GM21529 (cell line): Measurements from ENCODE around the gene LGALS9.
A peak's percentile ranks its signal among the peaks of the same experiment; 100 is the strongest.
"Not testable (repeated sequence)": the region's sequence is repeated elsewhere in the genome, so short reads cannot be mapped to it uniquely, and the experiment has no call there.

ENCODE experiments used
- ATAC-seq: cut with Tn5 transposase; IDR thresholded peaks from one replicate; pipeline ENCODE4 v1.9.1; 2021; ENCODE audit not compliant: unreplicated experiment

LGALS9 gene

DNA sequence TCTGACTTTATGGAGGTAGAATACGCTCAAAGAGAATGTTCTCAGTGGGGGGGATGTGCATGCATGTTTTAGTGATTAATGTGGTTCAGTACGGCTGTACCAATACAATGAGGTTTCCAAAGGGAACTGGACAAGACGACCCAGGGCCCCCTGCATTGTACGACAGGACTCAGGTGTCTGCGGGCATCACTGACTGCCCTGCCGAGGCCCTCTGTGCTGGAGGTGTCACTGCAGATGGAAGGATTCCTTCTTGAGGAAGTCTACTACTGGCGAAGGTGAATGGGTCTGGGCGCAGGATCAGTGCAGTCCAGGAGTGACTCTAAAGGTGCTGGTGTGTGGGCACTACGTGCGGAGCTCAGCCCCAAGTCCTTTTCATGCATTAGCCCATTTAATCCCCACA is 3.5 kb upstream of the LGALS9 start:
- ATAC-seq = no peak

DNA sequence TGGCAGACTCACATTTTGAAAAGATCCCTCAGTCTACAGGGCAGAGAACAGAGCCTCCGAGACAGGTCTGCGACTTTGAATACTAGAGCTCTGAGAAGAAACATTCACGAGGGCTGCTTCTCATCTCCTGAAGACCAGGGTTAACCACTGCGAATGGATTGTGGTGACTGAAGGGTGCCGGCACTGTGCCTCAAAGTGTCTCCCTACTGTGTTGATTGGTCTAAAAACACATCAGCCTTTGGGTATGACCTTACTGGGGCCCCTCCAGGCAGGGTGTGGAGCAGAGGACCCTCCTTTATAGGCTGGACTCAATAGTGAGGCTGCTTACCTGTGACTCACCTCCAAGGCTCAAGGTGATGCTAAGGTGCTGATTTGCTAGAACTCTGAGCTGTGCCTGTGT is 2.6 kb upstream of the LGALS9 start:
- ATAC-seq = no peak

DNA sequence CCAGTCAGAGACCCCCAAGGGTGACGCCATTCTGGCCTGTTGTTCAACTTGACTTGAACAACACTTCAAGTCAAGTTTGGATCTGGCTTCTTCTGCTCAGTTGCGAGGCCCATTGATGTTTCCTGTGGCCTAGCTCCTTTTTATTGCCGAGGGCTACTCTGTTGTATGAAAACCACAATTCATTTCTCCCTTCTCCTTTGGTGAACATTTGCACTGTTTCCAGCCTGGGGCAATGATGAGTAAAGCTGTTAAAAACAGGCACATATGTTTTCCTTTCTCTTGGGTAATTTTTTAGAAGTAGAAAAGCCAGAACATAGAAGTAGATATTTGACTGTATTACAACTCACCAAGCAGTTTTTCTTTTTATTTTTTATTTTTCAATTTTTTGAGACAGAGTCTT is 1.7 kb upstream of the LGALS9 start:
- ATAC-seq = not testable (repeated sequence)

DNA sequence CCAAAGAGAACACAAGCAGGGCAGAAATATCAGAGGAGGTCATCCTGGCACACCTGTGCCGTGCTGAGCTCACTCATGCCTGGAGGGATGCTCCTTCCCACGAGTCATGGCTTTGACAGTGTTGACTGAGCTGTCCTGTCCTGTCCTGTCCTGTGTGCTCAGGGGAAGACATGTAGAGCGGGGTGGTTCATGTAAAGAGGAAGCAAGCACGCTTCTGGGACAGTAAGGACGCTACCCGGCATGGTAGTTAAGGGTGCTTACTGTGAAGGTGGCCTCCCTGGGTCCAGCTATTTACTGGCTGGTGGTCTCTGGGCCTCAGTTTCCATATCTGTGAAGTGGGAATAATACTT is 398 bp downstream of the LGALS9 start:
- ATAC-seq = peak; percentile 39

DNA sequence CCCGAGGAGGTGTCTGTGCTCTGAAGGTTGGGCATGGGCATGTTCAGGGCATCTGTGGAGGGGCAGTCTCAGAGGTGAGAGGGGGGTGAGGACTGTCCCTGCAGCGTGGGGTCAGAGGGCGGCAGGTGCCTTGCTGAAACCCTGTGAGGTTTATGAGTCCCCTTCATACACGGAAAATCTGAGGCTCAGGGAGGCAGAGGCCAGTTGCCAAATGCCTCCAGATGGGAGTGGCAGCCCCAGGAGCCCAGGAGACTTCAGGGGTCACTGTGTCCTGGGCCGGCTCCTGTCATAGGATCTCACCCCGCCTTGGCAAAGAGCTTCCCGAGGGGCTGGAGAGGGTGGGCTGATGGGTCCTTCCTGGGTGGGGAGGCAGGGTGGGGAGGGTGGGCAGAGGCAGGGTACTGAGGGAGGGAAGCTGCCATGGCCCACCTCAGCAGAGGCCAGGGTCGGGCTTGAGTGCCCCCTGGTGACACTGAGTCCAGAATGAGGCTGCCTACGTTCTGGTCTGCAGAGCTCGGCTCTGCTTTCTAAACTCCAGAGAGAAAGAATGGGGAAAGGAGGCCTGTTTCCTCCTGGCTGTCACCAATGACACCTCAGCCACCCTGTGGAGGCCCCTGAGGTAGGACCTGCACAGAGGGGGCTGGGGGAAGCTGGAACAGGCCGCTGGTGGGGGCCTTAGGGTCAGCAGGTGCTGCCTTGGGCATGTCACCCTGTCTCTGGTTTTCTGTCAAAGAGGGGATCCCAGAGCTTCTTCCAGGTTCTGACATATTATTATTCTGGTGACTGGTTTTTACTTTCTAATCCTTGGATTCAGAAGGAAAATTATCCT is 1.1 kb downstream of the LGALS9 start:
- no peak for ATAC-seq

DNA sequence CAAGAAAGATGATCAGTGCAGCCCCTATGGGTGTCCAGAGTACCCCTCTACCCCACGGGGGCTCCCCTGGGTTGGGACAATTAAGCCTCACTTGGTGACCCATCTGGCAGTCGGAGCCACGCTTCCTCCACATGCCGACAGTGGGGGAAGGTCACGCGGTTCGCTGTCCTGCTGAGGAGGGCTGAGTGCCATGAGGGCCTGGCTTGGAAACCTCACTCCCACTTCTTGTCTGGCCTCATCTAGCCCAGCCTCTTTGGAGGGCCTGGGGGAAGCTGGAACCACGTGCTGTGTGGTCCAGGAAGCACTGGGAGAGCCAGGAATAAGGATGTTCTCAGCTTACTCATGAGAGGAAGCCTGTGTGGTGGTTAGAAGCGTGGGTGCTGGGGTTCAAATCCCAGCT is 1.8 kb downstream of the LGALS9 start:
- not testable (repeated sequence) for ATAC-seq

DNA sequence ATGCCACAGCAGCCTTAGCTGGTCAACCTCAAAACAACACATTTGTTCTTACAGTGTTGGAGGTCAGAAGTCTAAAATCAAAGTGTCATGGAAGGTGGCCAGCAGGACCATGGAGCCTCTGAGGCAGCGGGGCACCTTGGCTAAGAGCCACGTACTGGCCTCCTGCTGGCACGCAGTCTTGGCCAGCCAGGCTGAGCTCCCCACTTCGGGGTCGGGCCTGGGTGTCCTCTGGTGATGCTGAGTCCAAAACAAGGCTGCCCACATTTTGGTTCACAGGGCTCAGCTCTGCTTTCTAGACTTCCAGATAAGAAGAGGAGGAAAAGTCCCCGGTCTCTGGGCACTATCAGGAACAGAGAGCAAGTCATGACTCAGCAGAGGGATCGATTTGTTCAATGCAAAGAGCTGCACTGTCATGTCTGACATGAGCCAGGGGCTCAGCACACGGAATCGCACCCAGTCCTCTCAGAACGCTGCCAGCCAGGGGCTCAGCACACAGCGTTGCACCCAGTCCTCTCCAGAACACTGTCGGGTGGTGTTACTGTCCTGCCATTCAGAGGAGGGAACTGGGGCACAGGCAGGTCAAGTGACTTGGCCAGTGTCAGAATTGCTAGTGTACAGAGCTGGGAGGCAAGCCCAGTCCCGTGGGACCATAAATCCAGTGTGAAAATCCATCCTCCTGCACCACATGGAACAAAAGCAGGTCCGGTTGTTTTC is 2.5 kb downstream of the LGALS9 start:
- no peak for ATAC-seq

DNA sequence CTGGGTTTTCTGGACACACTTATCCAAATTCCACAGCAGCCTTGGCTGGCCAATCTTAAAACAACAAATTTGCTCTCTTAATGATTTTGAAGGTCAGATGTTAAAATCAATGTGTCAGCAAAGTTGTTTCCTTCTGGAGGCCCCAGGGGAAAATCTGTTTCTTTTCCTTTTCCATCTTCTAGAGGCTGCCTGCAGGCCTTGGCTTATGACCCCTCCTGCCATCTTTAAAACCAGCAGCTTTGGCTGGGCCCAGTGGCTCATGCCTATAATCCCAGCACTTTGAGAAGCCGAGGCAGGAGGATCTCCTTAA is 3.0 kb downstream of the LGALS9 start:
- ATAC-seq = no peak

DNA sequence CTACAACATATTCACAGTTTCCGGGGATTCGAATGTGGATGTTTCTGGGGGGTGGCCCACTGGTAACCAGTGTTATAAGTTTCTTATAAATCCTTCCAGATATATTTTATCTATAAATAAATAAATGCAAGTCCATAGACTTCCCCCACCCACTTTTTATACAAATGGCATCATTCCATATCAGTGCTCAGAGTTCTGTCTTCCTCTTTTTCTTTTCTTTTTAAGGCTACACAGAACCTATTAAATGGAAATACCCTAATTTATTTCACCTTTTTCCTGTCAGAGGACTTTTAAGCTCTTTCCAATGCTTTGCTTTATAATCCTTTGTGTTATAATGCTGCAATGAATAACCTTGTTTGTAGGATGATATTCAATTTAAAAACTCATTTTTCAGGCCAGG is 3.8 kb downstream of the LGALS9 start:
- no peak for ATAC-seq

DNA sequence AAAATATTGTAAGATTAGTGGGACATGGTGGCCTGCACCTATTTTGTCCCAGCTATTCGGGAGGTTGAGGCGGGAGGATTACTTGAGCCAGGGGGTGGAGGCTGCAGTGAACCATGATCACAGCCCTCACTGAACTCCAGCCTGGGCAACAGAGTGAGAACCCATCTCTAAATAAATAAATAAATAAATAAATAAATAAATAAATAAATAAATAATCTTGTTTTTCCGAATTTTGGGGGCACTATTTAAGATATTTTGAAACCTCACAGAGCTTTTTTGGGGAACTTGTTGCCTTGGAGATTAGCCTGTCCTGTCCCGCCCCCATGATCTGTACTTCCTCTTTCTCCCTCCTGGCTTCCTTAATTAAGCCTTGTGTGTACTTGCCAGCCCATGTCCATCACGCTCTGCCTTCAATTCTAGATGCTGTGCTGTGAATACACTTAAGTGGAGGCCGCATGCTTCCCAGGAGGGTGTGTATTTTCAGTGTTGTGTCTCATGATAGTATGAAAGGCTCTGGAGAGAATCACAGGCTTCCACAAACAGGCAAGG is 4.4 kb downstream of the LGALS9 start:
- ATAC-seq = peak; percentile 39

DNA sequence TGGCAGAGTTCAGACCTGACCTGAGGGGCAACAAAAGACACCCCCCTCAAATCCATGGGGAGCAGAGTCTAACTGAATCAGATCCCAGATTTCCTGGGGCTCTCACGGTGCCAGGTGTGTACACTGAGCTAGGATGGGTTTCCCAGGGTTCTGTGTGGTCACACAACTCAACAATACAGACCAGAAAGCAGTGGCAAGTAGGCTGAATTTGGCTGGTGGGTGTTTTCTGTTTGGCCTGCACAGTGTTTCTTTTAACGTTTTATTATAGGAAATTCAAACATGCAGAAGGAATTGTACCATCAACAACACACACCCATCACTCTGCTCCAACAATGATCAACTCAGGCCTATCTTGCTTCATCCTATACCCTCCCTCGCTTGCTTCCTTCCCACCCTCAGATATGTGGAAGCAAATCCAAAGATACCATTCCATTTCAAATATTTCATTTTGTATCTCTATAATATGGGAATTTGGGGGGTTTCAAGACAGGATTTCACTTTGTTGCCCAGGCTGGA is 5.1 kb downstream of the LGALS9 start:
- ATAC-seq = not testable (repeated sequence)

DNA sequence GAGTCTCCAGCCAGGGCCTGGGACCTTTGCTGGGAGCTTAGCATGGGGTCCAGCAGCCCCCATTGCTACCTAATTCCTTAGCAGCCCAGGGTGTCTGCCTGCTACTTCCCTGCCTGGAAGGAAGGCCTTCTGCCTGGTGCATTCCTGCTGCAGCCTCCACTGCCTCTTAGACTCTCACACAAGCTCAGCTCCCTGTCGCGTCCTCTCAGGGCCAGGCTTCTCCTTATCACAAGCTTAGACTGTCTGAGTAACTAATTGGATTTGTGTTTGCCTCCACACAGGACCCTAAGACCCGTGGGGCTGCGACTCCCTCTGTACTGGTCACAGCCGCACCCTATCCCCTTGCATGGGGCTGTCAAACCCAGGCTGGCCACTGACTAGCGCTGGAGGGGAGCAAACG is 6.8 kb downstream of the LGALS9 start:
- ATAC-seq = not testable (repeated sequence)

DNA sequence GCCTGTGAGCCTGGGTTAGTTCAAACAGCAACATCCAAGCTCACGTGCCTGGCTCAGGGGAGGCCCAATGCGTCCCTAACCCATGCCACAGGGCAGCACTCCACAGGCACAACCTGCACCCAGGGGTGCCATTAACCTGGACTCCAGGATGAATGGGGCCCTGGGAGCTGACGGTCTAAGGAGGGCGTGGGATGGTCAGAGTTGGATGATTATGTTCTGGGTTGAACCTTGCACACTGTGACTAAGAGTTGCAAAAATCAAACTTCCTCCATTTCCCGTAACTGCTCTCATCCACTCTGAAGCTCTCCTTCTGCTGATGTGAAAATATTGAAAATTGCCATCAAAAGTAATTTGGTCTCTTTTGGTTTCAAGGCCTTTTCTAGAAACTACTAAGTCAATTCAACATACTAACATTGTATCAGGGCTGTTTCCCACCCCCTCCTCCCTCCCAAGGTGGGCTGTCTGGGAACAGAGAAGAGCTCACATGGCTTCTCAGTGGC is 7.5 kb downstream of the LGALS9 start:
- ATAC-seq = not testable (repeated sequence)

DNA sequence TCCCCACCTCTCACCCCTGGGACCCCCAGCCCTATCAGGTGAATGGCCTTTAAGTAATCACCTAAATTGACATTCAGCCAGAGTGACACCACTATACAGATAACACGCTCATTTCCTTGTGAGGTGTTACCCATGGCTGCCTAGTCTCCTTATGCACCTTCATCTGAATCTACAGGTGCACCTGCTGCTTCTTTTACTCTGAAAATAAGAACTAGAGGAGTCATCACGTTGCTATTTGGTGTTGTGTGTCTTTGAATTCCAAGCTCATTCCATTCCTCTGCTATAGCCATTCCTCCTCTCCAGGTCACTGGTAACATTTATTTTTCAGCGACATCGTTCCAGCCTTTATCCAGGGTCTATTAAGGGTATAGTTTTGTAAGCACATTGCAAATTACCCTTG is 9.8 kb downstream of the LGALS9 start:
- no peak for ATAC-seq

DNA sequence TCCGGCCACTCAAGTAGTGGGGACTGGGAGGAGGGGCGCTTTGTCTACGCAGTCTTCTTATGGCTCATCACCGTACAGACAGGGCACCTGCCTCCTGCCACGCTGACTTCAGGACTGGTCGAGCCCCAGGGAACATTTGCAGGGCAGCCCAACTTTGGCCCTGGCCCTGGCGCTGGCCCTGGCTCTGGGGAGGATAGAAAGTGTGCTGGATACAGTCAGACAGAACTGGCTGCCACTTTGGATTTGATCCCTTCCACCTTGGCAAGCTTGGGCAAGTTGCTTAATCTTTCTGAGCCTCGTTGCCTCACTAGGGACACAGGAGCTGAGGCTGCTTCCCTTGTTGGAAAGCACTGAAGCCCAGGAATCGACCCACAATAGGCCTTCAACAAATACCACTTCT is 13.6 kb downstream of the LGALS9 start:
- no peak for ATAC-seq

DNA sequence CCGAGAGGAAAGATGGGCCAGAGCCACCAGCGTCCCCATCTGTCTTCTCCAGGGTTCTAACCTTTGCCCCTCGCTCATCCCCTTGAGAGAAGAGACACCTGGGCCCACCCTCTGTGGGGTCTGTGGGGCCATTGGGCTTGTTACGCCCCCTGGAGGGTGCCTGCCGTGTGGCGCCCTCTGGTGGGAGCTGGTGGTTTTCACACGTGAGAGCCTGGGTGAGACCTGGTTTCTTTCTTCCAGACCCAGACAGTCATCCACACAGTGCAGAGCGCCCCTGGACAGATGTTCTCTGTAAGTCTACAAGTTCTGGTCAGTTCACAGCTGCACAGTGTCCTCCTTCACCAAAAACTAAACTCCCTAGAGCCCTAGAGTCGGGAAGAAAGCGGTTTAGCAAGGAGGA is 14.6 kb downstream of the LGALS9 start:
- not testable (repeated sequence) for ATAC-seq

DNA sequence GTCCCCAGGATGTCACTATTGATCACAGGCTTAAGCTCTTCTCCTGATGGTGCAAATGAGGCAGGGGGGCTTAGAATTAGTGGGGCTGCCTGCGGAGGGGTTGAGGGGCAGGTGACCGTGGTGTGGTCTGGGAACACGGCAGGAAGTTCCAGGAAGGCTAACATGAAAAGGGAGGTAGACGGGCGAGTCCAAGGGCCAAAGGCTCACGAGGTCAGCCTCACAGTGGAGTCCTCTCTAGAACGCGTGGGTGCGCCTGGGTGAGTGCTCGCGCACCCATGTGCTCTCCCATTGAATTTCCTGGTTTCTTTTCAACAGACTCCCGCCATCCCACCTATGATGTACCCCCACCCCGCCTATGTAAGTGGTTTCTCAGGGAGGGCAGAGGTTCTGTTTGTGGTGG is 15.2 kb downstream of the LGALS9 start:
- ATAC-seq = no peak

DNA sequence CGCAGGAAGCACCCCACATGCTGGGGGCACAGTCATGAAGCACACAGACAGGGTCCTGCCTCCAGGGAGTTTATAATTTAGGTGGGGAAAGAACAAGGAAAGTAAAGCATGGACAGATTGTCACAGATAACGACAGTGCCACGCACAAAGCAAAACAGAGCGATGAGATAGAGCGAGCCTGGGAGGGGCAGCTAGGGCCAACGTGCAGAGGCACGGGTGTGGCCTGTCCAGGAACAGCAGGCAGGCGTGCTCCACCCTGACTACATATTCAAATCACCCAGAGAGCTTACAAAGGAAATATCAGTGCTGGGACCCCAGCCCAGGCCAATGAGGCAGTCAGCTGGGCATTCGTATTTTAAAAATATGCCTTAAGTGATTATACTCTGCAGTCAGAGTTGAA is 16.8 kb downstream of the LGALS9 start:
- ATAC-seq = no peak

DNA sequence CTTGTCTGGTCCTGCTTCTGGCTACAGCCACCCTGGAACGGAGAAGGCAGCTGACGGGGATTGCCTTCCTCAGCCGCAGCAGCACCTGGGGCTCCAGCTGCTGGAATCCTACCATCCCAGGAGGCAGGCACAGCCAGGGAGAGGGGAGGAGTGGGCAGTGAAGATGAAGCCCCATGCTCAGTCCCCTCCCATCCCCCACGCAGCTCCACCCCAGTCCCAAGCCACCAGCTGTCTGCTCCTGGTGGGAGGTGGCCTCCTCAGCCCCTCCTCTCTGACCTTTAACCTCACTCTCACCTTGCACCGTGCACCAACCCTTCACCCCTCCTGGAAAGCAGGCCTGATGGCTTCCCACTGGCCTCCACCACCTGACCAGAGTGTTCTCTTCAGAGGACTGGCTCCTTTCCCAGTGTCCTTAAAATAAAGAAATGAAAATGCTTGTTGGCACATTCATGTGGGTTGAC is 18.2 kb downstream of the LGALS9 start:
- not testable (repeated sequence) for ATAC-seq

DNA sequence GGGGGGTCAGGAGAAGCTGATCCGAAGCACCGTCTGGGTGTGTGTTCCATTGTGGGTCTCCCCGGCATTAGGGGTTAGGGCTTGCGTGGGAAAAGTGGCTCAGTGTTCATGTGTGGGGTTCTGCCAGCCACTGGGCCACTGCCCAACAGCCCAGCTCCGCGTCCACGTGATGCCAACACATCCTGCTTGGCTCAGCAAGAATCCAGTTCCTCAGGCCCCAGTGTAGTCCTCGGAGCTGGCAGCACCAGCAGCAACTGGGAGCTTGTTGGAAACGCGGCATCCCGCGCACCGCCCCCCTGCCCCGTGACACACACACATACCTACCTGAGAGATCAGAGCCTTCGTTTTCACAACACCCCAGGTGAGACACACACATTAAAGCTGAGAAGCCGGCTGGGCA is 18.9 kb downstream of the LGALS9 start:
- no peak for ATAC-seq

DNA sequence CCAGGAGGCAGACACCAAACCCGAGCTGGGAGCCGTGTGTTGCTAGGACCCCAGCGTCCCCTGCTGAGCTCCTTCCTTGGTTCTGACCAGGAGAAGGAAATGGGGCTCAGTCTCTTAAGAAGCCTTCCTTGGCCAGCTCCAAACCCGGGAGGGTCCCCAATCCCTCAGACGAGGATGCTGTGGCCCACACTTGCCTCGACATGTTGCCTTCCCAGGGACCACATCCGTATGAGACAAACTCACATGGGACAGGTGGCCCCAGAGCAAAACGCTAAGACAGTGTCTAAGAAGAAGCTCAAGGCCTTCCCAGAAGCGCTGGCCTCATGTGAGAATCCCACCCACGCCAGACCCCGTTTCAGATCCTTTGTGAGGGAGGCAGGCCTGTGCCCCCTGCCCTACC is 19.8 kb downstream of the LGALS9 start:
- ATAC-seq = no peak
